ENCODE data around the gene PTPRA. TPM values are rescaled to one million over a fixed set of nuclear protein-coding genes. Genes with fewer than 3 reads are reported as not detected.

Gene PTPRA
- total RNA-seq, 4 donors from 2014 or later = 55.0 to 78.0 (median 68.2) TPM

- ATAC-seq (ENCODE audit: low FRiP score) (peak; percentile 70), DNase-seq (ENCODE audit: low spot score) (peak; percentile 55)
- TF ChIP-seq, protein P1, sequence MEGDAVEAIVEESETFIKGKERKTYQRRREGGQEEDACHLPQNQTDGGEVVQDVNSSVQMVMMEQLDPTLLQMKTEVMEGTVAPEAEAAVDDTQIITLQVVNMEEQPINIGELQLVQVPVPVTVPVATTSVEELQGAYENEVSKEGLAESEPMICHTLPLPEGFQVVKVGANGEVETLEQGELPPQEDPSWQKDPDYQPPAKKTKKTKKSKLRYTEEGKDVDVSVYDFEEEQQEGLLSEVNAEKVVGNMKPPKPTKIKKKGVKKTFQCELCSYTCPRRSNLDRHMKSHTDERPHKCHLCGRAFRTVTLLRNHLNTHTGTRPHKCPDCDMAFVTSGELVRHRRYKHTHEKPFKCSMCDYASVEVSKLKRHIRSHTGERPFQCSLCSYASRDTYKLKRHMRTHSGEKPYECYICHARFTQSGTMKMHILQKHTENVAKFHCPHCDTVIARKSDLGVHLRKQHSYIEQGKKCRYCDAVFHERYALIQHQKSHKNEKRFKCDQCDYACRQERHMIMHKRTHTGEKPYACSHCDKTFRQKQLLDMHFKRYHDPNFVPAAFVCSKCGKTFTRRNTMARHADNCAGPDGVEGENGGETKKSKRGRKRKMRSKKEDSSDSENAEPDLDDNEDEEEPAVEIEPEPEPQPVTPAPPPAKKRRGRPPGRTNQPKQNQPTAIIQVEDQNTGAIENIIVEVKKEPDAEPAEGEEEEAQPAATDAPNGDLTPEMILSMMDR (IDR thresholded peaks at IDR 0.05) = no peak
These were observed 171.9 kb downstream of the PTPRA start for GRCh38 chr20:3045042-3045815.

GRCh38 chr20:3045816-3046676 is 172.8 kb downstream of the PTPRA start, which contains the start of gene MRPS26:
Gene MRPS26 (plus strand): TSS chr20:3046052. CDS start chr20:3046069, 17 bp downstream.
- DNase-seq (ENCODE audit: low spot score) (peak; percentile 51), ATAC-seq (ENCODE audit: low FRiP score) (peak; percentile 88)
- TF ChIP-seq, protein P1 (IDR thresholded peaks at IDR 0.05) = no peak

DNA sequence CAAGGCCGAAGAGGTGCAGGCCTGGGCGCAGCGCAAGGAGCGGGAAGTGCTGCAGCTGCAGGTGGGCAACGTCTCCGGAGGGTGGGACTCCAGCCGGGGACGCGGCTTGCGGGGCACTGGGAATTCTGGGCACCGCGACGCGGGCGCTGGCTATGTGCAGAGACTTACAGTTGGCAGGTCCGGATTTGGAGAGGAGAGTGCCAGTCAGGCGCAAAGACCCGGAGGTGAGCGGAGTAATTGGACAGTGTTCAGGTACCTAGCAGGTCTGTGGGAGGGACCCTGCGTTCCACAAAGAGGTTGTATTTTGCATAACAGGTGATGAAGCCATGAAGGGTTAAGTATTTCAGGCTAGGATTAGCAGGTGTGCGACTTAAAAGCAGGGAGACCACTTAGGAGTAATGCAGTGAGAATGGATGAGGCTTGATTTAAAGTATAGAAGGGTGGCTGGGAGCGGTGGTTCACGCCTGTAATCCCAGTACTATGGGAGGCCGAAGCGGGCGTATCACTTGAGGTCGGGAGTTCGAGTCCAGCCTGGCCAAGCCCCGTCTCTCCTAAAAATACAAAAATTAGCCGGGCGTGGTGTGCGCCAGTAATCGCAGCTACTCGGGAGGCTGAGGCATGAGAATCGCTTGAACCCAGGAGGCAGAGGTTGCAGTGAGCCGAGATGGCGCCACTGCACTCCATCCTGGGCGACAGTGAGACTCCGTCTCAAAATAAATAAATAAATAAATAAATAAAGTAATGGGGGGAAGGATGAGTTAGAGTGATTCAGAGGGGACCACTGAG is 173.6 kb downstream of the PTPRA start:
- TF ChIP-seq, protein P1 (IDR thresholded peaks at IDR 0.05) = no peak
- no peak for DNase-seq (ENCODE audit: low spot score)
- ATAC-seq (ENCODE audit: low FRiP score) = no peak

DNA sequence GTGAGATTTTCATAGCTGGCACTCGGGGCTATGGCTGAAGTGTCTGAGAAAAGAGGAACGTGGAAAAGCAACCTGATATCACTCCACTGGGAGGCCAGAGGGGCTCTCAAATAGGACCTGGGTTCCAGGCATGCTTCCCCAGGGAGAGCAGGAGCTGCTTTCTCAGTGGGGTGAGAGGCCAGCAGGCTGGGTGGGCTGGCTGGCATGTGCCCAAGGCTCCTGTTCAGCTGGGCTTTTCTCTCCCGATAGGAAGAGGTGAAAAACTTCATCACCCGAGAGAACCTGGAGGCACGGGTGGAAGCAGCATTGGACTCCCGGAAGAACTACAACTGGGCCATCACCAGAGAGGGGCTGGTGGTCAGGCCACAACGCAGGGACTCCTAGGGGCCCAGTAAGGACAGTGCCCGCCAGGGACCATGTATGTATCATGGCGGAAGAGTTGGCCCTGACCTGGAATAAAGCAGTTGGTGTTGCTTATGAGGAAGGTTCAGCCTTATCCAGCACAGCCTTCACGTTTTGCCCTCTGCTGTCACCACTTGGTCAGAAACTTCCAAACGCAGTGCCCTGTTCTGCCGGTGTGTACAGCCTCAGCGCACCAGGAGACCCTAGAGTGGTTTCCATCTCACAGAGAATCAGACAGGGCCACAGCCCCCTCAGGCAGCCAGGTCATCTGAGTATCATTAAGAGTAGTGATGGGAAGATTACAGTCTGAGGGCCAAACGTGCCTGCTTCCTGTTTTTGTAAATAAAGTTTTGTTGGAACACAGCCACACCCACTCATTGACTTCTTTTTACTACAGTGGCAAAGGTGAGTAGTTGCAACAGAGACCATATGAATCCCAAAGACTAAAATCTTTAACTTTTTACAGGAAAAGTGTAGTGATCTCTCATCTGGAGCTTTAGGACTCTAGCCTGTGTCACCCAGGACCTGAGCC is 174.5 kb downstream of the PTPRA start:
- DNase-seq (ENCODE audit: low spot score) (no peak), ATAC-seq (ENCODE audit: low FRiP score) (no peak)
- TF ChIP-seq, protein P1 (IDR thresholded peaks at IDR 0.05) = no peak

GRCh38 chr20:3051385-3052019 is 178.2 kb downstream of the PTPRA start:
- DNase-seq (ENCODE audit: low spot score) = no peak
- TF ChIP-seq, protein P1 (IDR thresholded peaks at IDR 0.05) = no peak
- ATAC-seq (ENCODE audit: low FRiP score) = no peak
